ENCODE measurements around the gene ALPP.
"Not testable (repeated sequence)": the region's sequence is repeated elsewhere in the genome, so short reads cannot be mapped to it uniquely, and the experiment has no call there.

The ALPP gene

DNA sequence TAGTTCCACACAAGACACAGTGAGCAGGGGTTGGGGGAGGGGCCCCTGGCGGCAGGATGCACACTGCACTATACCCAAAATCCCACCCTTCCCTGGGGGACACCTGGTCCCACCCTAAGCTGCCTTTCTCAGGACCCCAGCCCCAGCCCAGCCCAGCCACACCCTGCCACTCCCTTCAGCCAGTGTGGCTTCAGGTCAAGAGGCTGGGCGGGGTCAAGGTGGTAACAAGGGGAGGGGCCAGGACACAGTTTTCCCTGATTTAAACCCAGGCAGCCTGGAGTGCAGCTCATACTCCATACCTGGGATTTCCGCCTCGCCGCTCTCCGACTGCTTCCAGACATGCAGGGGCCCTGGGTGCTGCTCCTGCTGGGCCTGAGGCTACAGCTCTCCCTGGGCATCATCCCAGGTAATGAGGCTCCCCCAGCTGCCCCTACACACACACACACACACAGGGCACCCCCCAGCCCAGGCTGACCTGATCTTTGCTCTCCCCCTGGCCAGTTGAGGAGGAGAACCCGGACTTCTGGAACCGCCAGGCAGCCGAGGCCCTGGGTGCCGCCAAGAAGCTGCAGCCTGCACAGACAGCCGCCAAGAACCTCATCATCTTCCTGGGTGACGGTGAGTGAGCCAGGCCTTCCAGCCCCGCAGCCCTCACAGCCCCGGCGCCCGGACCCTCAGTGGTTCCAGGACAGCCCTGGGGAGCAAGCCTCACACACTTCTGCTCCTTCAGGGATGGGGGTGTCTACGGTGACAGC lies 28.2 kb downstream of the ALPP start, which contains the start of gene ALPG:
Gene ALPG, plus strand, starts transcription at position 289 of the 755 bp plus-strand sequence. Its CDS starts 51 bp downstream, at position 340.
- FAIRE-seq = no peak
- TF ChIP-seq TAF1 (IDR thresholded peaks at IDR 0.05; ENCODE audit: low read depth, low read length) (no peak), POLR2AphosphoS5 (IDR thresholded peaks at IDR 0.05; ENCODE audit: low read depth, low read length) (no peak), POU2F2 (IDR thresholded peaks at IDR 0.05; ENCODE audit: low read depth, low read length) (no peak), POLR2A (IDR thresholded peaks at IDR 0.05; ENCODE audit: low read depth, low read length) (no peak), PAX5 (IDR thresholded peaks at IDR 0.05; ENCODE audit: insufficient read depth, low read length, severe bottlenecking) (no peak), SPI1 (IDR thresholded peaks at IDR 0.05; ENCODE audit: low read depth, low read length) (no peak)
- DNase-seq (ENCODE audit: insufficient read length, low spot score) = no peak

DNA sequence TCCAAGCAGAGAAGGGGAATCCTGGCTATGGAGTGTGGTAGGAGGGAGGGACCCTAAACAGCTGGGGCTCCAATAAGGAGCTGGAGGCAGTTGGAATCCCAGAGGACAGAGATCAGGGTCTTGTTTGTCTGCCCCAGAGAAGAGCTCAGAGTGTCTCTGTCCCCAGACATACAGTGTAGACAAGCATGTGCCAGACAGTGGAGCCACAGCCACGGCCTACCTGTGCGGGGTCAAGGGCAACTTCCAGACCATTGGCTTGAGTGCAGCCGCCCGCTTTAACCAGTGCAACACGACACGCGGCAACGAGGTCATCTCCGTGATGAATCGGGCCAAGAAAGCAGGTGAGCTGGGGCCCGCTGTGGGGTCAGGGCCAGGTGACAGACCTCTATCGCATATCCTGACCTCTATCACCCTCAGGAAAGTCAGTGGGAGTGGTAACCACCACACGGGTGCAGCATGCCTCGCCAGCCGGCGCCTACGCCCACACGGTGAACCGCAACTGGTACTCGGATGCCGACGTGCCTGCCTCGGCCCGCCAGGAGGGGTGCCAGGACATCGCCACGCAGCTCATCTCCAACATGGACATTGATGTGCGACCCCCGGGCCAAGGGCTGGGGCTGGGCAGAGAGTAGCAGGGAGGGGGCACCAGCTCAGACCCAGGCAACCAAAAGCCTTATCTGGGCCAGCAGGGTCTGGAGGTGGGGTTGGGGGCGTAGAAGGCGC lies 29.0 kb downstream of the ALPP start:
- FAIRE-seq; DNase-seq (ENCODE audit: insufficient read length, low spot score): not testable (repeated sequence)

DNA sequence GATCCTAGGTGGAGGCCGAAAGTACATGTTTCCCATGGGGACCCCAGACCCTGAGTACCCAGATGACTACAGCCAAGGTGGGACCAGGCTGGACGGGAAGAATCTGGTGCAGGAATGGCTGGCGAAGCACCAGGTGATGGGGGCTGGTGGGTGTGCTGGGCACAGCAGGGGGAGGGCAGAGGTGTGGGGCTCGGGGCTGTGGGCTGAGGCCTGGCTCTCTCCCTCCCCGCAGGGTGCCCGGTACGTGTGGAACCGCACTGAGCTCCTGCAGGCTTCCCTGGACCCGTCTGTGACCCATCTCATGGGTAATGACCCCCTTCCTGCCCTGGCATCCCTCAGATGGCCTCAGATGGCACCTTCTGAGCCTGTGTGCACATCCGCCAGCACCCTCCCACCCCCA lies 29.7 kb downstream of the ALPP start:
- not testable (repeated sequence) for FAIRE-seq; DNase-seq (ENCODE audit: insufficient read length, low spot score)

DNA sequence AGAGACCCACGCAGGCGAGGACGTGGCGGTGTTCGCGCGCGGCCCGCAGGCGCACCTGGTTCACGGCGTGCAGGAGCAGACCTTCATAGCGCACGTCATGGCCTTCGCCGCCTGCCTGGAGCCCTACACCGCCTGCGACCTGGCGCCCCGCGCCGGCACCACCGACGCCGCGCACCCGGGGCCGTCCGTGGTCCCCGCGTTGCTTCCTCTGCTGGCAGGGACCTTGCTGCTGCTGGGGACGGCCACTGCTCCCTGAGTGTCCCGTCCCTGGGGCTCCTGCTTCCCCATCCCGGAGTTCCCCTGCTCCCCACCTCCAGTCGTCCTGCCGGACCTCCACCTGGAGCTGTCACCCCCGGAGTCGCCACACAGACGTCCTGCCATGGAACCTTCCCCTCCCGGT lies 31.1 kb downstream of the ALPP start:
- FAIRE-seq = not testable (repeated sequence)

DNA sequence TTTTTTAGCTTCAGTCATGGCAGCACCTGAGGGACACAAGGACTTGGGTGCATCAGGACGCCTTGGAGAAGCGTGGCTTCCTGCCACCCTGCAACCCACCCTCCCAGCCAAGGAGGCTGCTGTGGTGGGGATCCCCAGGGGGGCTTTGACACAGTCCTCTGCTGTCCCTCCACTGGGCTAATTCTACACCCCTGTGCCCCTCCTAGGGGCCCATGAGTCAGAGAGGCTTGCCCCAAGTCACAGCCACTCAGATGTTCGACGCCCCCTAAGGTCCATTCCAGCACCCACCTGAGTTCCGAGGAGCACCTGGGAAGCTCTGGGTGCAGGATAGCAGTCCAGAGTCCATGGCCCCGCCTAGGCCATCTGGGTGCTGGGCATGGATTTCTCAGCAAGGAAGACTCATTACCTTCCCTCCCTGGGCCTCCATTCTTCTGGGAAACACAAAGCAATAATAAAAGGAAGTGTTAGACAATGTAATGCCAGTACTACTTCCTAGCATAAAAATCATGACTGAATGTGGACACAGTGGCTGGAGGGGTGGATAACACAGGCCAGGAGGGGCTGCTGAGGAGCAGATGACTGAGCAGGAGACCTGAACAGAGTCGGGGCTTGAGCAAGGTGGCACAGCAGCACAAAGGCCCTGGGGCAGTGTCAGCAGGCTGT lies 31.8 kb downstream of the ALPP start:
- TF ChIP-seq POLR2A (IDR thresholded peaks at IDR 0.05; ENCODE audit: low read depth, low read length) (no peak), POLR2AphosphoS5 (IDR thresholded peaks at IDR 0.05; ENCODE audit: low read depth, low read length) (no peak), PAX5 (IDR thresholded peaks at IDR 0.05; ENCODE audit: insufficient read depth, low read length, severe bottlenecking) (no peak), POU2F2 (IDR thresholded peaks at IDR 0.05; ENCODE audit: low read depth, low read length) (no peak), SPI1 (IDR thresholded peaks at IDR 0.05; ENCODE audit: low read depth, low read length) (no peak)
- no peak for DNase-seq (ENCODE audit: insufficient read length, low spot score)
- FAIRE-seq = no peak

More for the DNA sequence above, 31.1 kb downstream of the ALPP start:
- DNase-seq (ENCODE audit: insufficient read length, low spot score) = not testable (repeated sequence)

DNA sequence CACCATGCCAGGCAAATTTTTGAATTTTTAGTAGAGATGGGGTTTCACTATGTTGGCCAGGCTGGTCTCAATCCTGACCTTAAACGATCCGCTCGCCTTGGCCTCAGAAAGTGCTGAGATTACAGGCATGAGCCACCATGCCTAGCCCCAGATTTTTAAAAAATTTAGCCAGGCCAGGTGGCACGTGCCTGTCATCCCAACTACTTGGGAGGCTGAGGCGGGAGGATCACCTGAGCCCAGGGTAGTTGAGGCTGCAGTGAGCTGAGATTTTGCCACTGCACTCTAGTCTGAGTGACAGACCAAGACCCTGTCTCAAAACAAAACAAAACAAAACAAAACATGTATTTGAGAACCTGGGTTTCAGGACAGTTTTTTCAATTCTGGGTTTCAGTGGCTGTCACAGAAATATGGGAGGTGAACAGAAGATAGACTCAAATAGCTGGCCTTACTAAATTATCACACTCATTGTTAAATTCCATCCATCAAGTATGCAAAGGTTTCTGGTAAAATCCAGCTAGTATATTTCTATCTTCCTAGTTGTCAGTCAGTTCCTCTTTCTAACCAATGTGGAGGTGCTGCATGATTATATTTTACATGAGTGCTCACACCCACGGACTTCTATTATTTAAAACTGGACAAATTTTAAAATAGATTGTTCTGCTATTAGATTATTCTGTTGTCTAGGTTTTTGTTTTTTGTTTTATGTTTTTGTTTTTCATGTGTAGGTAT lies 33.5 kb downstream of the ALPP start:
- DNase-seq (ENCODE audit: insufficient read length, low spot score) = no peak
- peak; percentile 16 for FAIRE-seq
- TF ChIP-seq TAF1 (IDR thresholded peaks at IDR 0.05; ENCODE audit: low read depth, low read length) (no peak), PAX5 (IDR thresholded peaks at IDR 0.05; ENCODE audit: insufficient read depth, low read length, severe bottlenecking) (no peak), POLR2A (IDR thresholded peaks at IDR 0.05; ENCODE audit: low read depth, low read length) (no peak), POU2F2 (IDR thresholded peaks at IDR 0.05; ENCODE audit: low read depth, low read length) (no peak), POLR2AphosphoS5 (IDR thresholded peaks at IDR 0.05; ENCODE audit: low read depth, low read length) (no peak), SPI1 (IDR thresholded peaks at IDR 0.05; ENCODE audit: low read depth, low read length) (peak; percentile 82)

DNA sequence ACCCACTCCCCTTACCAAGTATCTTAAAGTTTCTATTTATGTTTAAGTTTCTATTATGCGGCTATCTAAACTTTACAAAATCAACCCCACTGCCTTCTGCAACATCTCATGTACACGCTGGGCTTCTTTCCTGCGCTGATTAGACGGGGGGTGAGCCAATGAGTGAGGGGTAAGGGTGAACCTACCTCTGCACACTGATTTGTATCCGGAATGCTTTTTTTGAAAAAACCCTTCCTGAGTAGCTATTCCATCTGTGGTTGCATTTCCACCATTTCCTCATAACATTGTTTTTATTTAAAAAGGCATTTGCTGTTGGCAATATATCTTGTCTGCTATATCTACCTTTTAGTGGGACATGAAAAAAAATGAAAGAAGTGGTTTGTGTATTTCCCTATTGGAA lies 34.4 kb downstream of the ALPP start:
- no peak for FAIRE-seq
- no peak for DNase-seq (ENCODE audit: insufficient read length, low spot score)
- TF ChIP-seq POU2F2 (IDR thresholded peaks at IDR 0.05; ENCODE audit: low read depth, low read length) = no peak
- TF ChIP-seq PAX5 (IDR thresholded peaks at IDR 0.05; ENCODE audit: insufficient read depth, low read length, severe bottlenecking) = no peak
- no peak for TF ChIP-seq SPI1 (IDR thresholded peaks at IDR 0.05; ENCODE audit: low read depth, low read length)
- TF ChIP-seq POLR2AphosphoS5 (IDR thresholded peaks at IDR 0.05; ENCODE audit: low read depth, low read length) = no peak
- TF ChIP-seq POLR2A (IDR thresholded peaks at IDR 0.05; ENCODE audit: low read depth, low read length) = no peak
- TF ChIP-seq TAF1 (IDR thresholded peaks at IDR 0.05; ENCODE audit: low read depth, low read length) = no peak

DNA sequence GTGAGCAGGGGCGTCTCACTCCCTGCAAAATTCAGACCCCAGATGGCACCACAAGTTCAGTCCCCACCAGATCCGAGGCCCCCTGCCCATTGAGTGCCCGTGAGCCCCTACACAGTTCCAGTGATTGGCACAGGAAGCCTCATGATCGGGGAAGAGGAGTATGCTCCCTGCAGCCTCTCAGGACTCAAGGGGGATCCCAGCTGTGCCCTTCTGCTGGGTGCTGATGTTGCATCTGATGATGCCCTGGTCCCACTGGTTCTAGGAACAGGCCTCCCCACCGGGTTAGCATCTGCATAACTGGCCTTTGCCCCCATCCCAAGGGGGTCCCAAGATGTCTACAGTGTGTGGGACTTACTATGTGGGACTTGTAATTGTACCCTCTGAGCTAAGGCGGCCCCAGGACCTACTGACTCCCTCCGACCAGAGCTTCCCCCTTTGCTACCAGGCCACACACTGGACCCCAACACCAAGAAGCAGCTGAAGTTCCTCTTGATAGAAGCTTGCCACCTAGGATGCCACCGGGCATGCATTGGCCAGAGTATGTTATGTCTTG lies 36.7 kb downstream of the ALPP start:
- FAIRE-seq = no peak
- no peak for DNase-seq (ENCODE audit: insufficient read length, low spot score)
- TF ChIP-seq POLR2AphosphoS5 (IDR thresholded peaks at IDR 0.05; ENCODE audit: low read depth, low read length) (no peak), SPI1 (IDR thresholded peaks at IDR 0.05; ENCODE audit: low read depth, low read length) (no peak)

DNA sequence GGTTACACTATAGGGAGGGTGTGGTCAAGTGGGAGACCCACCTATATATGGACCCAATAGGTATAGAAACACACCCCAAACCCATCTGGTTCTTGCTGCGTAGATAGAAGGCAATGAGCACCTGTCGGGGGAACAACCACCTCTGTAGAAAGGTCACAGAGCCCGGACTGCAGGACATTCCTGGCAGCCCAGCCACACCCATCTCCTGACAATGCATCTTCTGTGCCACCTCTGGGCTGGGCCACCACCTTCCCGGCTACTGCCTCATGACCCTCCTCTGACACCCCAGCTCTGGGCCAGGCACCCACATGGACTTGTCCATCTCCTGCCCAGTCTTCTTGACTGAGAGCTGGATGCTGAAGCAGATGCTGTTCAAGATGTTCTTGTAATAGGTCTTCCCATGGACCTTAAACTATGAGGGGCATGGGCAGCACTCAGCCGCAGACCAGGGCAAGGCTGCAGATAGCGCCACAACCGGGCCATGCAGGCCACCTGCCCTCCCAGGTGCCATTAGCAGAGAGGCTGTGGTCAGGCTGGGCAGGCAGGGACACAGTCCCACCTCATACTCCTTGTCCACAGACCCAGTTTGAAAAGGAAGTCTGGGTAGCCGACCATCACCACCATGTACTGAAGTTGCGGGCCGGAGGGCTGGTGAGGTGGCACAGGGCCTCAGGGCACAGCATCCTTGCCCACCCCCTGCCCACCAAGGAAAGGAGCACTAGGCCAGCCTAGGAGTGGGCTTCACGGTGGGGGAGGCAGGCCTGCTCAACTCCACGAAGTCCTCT lies 37.4 kb downstream of the ALPP start:
- TF ChIP-seq PAX5 (IDR thresholded peaks at IDR 0.05; ENCODE audit: insufficient read depth, low read length, severe bottlenecking) = no peak
- no peak for DNase-seq (ENCODE audit: insufficient read length, low spot score)
- FAIRE-seq = no peak

Data from GM12891 (cell line).